Spleen (tissue), 11 donors: ENCODE measurements around the gene DMD. TPM values are rescaled to one million over a fixed set of nuclear protein-coding genes. Genes with fewer than 3 reads are reported as not detected.

Experiments used
- DNase-seq: peaks from one replicate; pipeline ENCODE4 v3.0.0-alpha.2; 2020
- H3K27ac ChIP-seq, 8 donors: fragments of 200-600 bp; sonication (generic) in 7 of 8; 1 replicate in 4 of 8; 2 replicates in 4 of 8; pipeline versions ENCODE4 v1.5.0 to v1.8.0; 2016 to 2021; ENCODE audit warnings: inconsistent platforms in 4 of 8, mild to moderate bottlenecking in 4 of 8, moderate library complexity in 1 of 8
- H3K27me3 ChIP-seq, 7 donors: fragments of 200-600 bp; sonication (generic) in 6 of 7; replicated peaks in 1 of 7; 1 replicate in 4 of 7; 2 replicates in 3 of 7; pipeline versions ENCODE4 v1.5.0 to v1.8.0; 2016 to 2021; ENCODE audit warnings: inconsistent platforms in 3 of 7, mild to moderate bottlenecking in 1 of 7
- H3K36me3 ChIP-seq, 6 donors: fragments of 200-600 bp; sonication (generic) in 5 of 6; 1 replicate in 4 of 6; 2 replicates in 2 of 6; pipeline versions ENCODE4 v1.5.0 to v1.8.0; 2016 to 2021; ENCODE audit warnings: inconsistent platforms in 2 of 6
- H3K4me1 ChIP-seq, 6 donors: fragments of 200-600 bp; sonication (generic) in 5 of 6; 1 replicate in 3 of 6; 2 replicates in 3 of 6; pipeline versions ENCODE4 v1.5.0 to v1.8.0; 2016 to 2021; ENCODE audit warnings: inconsistent platforms in 3 of 6
- H3K4me3 ChIP-seq, 8 donors: fragments of 200-600 bp; sonication (generic) in 7 of 8; 1 replicate in 4 of 8; 2 replicates in 4 of 8; pipeline versions ENCODE4 v1.5.0 to v1.8.0; 2016 to 2021; ENCODE audit warnings: inconsistent platforms in 4 of 8, mild to moderate bottlenecking in 4 of 8, moderate library complexity in 2 of 8
- H3K9me3 ChIP-seq, 8 donors: fragments of 200-600 bp; sonication (generic) in 7 of 8; 1 replicate in 4 of 8; 2 replicates in 4 of 8; pipeline versions ENCODE4 v1.5.0 to v1.8.0; 2016 to 2021; ENCODE audit warnings: inconsistent platforms in 4 of 8
- POLR2A ChIP-seq, 3 donors: fragments of 450-650 bp; IDR thresholded peaks; one replicate each; pipeline ENCODE4 v1.5.1; 2017; ENCODE audit warnings: antibody characterized with exemption in 3 of 3, mild to moderate bottlenecking in 1 of 3
- POLR2AphosphoS5 ChIP-seq, 3 donors: sonication (generic); formaldehyde crosslinking; IDR thresholded peaks; one replicate each; pipeline ENCODE4 v1.5.1; 2017; ENCODE audit warnings: antibody characterized with exemption in 3 of 3
- WGBS, 5 donors: extraction: QIAGEN DNeasy Blood & Tissue Kit in 3 of 5; methylation state at CpG; one replicate each; pipeline versions ENCODE4 v1.1.5 to v1.1.7; 2013 to 2018; 5-methylcytosine and 5-hydroxymethylcytosine counted together
- intact Hi-C: fragments of 100-400 bp; cut with DNase I; formaldehyde crosslinking; loops from one replicate; pipeline ENCODE4 v1.15.0; 2023; ENCODE audit warnings: low total_unique reads
- polyA plus RNA-seq, 3 donors: library from polyadenylated mRNA; stranded (reverse); fragments of 200-250 nt; gene quantifications; one replicate each; pipeline ENCODE4 v1.2.1, GENCODE V29; 2013
- total RNA-seq, 7 donors: library from RNA; depleted of rRNA in 3 of 7; stranded (reverse); fragments of >200 nt in 3 of 7; fragmentation: NEBNext Ultra II Directional in 4 of 7; extraction: Animal tissue kit (Norgen Biotek cat#: 25700) in 4 of 7; gene quantifications; one replicate each; pipeline versions ENCODE4 v1.1.0 to v1.2.1, GENCODE V29; 2016 to 2021
- TF ChIP-seq, protein P1 (sequence below), 11 experiments: fragments of 200-600 bp in 7 of 11; fragments of 450-650 bp in 4 of 11; sonication (generic) in 4 of 11; IDR thresholded peaks in 8 of 11; conservative IDR thresholded peaks in 3 of 11; 1 replicate in 7 of 11; 2 replicates in 4 of 11; pipeline versions ENCODE4 v1.4.0 to v1.8.0; 2016 to 2021; ENCODE audit warnings: antibody characterized with exemption in 11 of 11, inconsistent platforms in 4 of 11, mild to moderate bottlenecking in 1 of 11
- donor health status: healthy with polysubstance abuse.
- donor health status: DM: no; HTN: no; CAD: no; lungs with moderate emphysema.
- donor health status: DM: no; HTN: no; CAD: no.
- donor health status: Bipolar disorder and iron deficiency.
- donor health status: healthy.
- donor health status: DM: no; HTN: no; CAD: no.
- donor health status: DM: yes; HTN: yes; CAD: no.

DMD gene
- total and polyA plus RNA-seq, 10 donors: 1.3 to 11.3 (median 4.4) TPM

DNA sequence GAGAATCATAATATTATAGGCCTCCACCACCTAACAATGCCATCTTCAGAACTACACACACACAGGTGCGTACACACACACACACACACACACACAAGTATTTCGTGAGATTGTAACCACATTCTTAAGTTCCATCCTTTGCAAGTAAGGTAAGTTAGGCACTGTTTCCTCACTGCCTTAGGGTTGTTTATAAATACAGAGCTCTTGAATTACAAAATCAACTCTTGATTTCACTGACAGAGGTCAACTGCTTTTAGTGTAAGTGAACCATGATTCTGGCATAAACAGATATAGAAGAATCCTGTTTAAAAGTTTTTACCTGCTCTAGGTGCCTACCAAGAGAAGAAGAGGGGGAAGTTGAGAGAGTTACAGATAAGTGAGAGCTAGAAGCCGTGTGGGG, 166.1 kb downstream of the DMD start:
- DNase-seq: no peak
- no peaks in the 10 kb centered on the region for H3K9me3 ChIP-seq
- H3K4me1 ChIP-seq: no peaks in the 10 kb centered on the region
- no peaks in the 10 kb centered on the region for H3K27me3 ChIP-seq
- 37 to 73% (median 52%) methylated on average over 3 of the region's 3 CpGs for WGBS, 5 donors
- no peak overlapping the region for H3K27ac ChIP-seq
- TF ChIP-seq POLR2AphosphoS5 (IDR thresholded peaks at IDR 0.05) (no peak), POLR2A (IDR thresholded peaks at IDR 0.05) (no peak)
- TF ChIP-seq, protein P1, sequence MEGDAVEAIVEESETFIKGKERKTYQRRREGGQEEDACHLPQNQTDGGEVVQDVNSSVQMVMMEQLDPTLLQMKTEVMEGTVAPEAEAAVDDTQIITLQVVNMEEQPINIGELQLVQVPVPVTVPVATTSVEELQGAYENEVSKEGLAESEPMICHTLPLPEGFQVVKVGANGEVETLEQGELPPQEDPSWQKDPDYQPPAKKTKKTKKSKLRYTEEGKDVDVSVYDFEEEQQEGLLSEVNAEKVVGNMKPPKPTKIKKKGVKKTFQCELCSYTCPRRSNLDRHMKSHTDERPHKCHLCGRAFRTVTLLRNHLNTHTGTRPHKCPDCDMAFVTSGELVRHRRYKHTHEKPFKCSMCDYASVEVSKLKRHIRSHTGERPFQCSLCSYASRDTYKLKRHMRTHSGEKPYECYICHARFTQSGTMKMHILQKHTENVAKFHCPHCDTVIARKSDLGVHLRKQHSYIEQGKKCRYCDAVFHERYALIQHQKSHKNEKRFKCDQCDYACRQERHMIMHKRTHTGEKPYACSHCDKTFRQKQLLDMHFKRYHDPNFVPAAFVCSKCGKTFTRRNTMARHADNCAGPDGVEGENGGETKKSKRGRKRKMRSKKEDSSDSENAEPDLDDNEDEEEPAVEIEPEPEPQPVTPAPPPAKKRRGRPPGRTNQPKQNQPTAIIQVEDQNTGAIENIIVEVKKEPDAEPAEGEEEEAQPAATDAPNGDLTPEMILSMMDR (IDR thresholded peaks at IDR 0.05 in 8 of 11, conservative IDR thresholded peaks at IDR 0.05 in 3 of 11): no peak
- no peaks in the 10 kb centered on the region for H3K36me3 ChIP-seq
- intact Hi-C loops: no loop called here
- no peak overlapping the region for H3K4me3 ChIP-seq

DNA sequence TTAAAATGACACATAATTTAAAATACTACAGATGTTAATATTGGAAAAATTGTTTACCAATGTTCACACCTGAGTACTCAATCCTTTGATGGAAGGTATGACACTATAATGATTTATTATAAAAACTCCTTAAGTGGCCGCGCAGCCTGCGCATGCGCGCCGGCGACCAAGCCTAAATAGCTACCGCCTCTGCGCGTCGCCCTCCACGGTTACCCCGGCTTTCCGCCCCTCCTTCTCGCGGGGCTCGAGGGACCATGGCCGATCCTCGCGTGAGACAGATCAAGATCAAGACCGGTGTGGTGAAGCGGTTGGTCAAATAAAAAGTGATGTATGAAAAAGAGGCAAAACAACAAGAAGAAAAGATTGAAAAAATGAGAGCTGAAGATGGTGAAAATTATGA, 170.2 kb downstream of the DMD start:
- intact Hi-C loops: no loop called here
- Histone ChIP-seq H3K27me3 (no peaks in the 10 kb centered on the region), H3K4me3 (no peak overlapping the region), H3K36me3 (no peaks in the 10 kb centered on the region), H3K9me3 (no peaks in the 10 kb centered on the region), H3K4me1 (no peaks in the 10 kb centered on the region), H3K27ac (no peak overlapping the region)
- DNase-seq: peak; percentile 66
- WGBS, 5 donors: 95 to 97% (median 96%) methylated on average over 22 of the region's 22 CpGs
- TF ChIP-seq POLR2A (IDR thresholded peaks at IDR 0.05): no peak

DNA sequence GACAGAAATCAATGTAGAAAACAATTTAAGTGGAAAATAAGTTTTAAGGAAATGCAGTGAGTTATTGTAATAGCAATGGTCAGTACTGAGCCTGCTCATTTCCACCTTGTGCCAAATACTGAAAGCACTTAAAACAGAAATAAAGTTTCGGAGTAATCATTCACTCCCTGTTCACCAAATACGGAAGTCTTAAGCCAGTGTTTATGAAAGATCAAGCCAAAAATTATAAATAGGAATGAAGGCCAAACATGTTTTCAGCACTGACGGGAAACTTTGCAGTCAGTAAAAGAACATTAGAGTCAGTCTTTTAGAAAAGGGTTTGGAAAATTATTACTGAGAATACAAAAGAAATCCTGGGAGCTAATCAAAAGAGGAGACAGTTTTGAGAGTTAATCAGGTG, 178.6 kb downstream of the DMD start:
- no peak overlapping the region for H3K27ac ChIP-seq
- H3K9me3 ChIP-seq: no peaks in the 10 kb centered on the region
- H3K27me3 ChIP-seq: no peaks in the 10 kb centered on the region
- H3K4me3 ChIP-seq: no peak overlapping the region
- H3K36me3 ChIP-seq: no peaks in the 10 kb centered on the region
- WGBS, 5 donors: 64 to 79% (median 77%) methylated on average over 3 of the region's 3 CpGs
- no peak for DNase-seq
- no peaks in the 10 kb centered on the region for H3K4me1 ChIP-seq
- TF ChIP-seq POLR2AphosphoS5 (IDR thresholded peaks at IDR 0.05) (no peak), POLR2A (IDR thresholded peaks at IDR 0.05) (no peak)
- TF ChIP-seq, protein P1 (IDR thresholded peaks at IDR 0.05 in 8 of 11, conservative IDR thresholded peaks at IDR 0.05 in 3 of 11): no peak
- intact Hi-C loops: no loop called here

DNA sequence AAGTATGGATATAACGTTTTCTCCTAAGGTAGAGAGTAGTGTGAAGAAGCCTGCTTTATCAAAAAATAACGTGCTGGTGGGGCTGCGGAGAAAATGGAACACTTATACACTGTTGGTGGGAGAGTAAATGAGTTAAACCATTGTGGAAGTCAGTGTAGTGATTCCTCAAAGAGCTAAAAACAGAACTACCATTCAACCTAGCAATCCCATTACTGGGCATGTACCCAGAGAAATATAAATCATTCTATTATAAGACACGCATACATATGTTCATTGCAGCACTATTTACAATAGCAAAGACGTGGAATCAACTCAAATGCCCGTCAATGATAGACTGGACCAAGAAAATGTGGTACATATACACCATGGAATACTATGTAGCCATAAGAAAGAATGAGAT, 196.4 kb downstream of the DMD start:
- Histone ChIP-seq H3K27ac (no peak overlapping the region), H3K36me3 (no peaks in the 10 kb centered on the region), H3K27me3 (no peaks in the 10 kb centered on the region), H3K9me3 (no peaks in the 10 kb centered on the region), H3K4me3 (no peak overlapping the region), H3K4me1 (no peaks in the 10 kb centered on the region)
- 68 to 86% (median 72%) methylated on average over 6 of the region's 6 CpGs for WGBS, 5 donors
- no peak for TF ChIP-seq POLR2AphosphoS5 (IDR thresholded peaks at IDR 0.05)
- no peak for TF ChIP-seq POLR2A (IDR thresholded peaks at IDR 0.05)
- TF ChIP-seq, protein P1 (IDR thresholded peaks at IDR 0.05 in 8 of 11, conservative IDR thresholded peaks at IDR 0.05 in 3 of 11): no peak
- intact Hi-C loops: no loop called here
- no peak for DNase-seq

DNA sequence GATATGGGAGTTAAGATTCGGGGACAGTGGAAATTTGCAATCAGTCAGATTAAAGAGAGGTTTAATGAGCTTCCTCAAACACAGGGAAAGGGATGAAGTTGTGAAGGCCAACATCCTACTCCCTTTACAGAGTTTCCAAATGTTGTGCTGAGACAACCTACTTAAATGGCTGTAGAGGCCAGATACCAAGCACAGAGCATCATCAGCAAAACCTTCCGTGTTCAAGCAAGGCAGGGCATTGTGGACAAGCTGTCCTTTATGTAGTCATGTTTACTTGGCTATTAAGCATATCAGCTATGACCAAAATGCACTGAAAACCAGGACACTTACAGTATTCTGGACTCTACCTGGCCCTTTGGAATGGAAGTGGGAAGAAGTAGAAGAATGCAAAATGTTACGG, 197.3 kb downstream of the DMD start:
- Histone ChIP-seq H3K27me3 (no peaks in the 10 kb centered on the region), H3K4me1 (no peaks in the 10 kb centered on the region), H3K4me3 (no peak overlapping the region), H3K27ac (no peak overlapping the region), H3K36me3 (no peaks in the 10 kb centered on the region), H3K9me3 (no peaks in the 10 kb centered on the region)
- intact Hi-C loops: no loop called here
- no peak for DNase-seq
- TF ChIP-seq POLR2AphosphoS5 (IDR thresholded peaks at IDR 0.05): no peak
- TF ChIP-seq, protein P1 (IDR thresholded peaks at IDR 0.05 in 8 of 11, conservative IDR thresholded peaks at IDR 0.05 in 3 of 11): no peak
- no peak for TF ChIP-seq POLR2A (IDR thresholded peaks at IDR 0.05)
- WGBS, 5 donors: 77 to 91% (median 81%) methylated on average over 3 of the region's 3 CpGs
